ENCODE data around the gene MYOZ2.

MYOZ2 gene

GRCh38 chr4:119104644-119105273 lies 30.9 kb upstream of the MYOZ2 start:
- Histone ChIP-seq H3K79me2 (ENCODE audit: insufficient read depth, low read length) (no peaks in the 10 kb centered on the region), H3K9me2 (replicated peaks; ENCODE audit: insufficient read depth, low read length) (no peaks in the 10 kb centered on the region), H3K4me3 (ENCODE audit: insufficient read depth, low read length, poor library complexity, severe bottlenecking) (no peak overlapping the region), H3K36me3 (ENCODE audit: low read length) (no peaks in the 10 kb centered on the region), H3K9me3 (ENCODE audit: insufficient read depth, low read length) (no peaks in the 10 kb centered on the region), H3F3A (ENCODE audit: insufficient read depth) (no peaks in the 10 kb centered on the region), H4K20me1 (ENCODE audit: low read depth, low read length) (no peaks in the 10 kb centered on the region), H3K9ac (ENCODE audit: low read length) (no peak overlapping the region), H3K27ac (ENCODE audit: low read depth, low read length) (no peak overlapping the region), H3K27me3 (ENCODE audit: low read length) (no peaks in the 10 kb centered on the region), H2AFZ (ENCODE audit: low read depth, low read length, severe bottlenecking) (no peak overlapping the region), H3K4me2 (ENCODE audit: low read depth, low read length, poor library complexity, severe bottlenecking) (no peak overlapping the region)
- no peak for TF ChIP-seq EZH2phosphoT487 (conservative IDR thresholded peaks at IDR 0.05; ENCODE audit: low read length)
- TF ChIP-seq, protein P1, sequence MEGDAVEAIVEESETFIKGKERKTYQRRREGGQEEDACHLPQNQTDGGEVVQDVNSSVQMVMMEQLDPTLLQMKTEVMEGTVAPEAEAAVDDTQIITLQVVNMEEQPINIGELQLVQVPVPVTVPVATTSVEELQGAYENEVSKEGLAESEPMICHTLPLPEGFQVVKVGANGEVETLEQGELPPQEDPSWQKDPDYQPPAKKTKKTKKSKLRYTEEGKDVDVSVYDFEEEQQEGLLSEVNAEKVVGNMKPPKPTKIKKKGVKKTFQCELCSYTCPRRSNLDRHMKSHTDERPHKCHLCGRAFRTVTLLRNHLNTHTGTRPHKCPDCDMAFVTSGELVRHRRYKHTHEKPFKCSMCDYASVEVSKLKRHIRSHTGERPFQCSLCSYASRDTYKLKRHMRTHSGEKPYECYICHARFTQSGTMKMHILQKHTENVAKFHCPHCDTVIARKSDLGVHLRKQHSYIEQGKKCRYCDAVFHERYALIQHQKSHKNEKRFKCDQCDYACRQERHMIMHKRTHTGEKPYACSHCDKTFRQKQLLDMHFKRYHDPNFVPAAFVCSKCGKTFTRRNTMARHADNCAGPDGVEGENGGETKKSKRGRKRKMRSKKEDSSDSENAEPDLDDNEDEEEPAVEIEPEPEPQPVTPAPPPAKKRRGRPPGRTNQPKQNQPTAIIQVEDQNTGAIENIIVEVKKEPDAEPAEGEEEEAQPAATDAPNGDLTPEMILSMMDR (IDR thresholded peaks at IDR 0.05; ENCODE audit: insufficient read depth, low read length, poor library complexity, severe bottlenecking): no peak

- H3K79me2 ChIP-seq (ENCODE audit: insufficient read depth, low read length): no peaks in the 10 kb centered on the region
- H3K9ac ChIP-seq (ENCODE audit: low read length): no peak overlapping the region
- H3K4me3 ChIP-seq (ENCODE audit: insufficient read depth, low read length, poor library complexity, severe bottlenecking): no peak overlapping the region
- no peaks in the 10 kb centered on the region for H3K9me2 ChIP-seq (replicated peaks; ENCODE audit: insufficient read depth, low read length)
- H3K9me3 ChIP-seq (ENCODE audit: insufficient read depth, low read length): no peaks in the 10 kb centered on the region
- no peak overlapping the region for H3K4me2 ChIP-seq (ENCODE audit: low read depth, low read length, poor library complexity, severe bottlenecking)
- H3K27ac ChIP-seq (ENCODE audit: low read depth, low read length): no peak overlapping the region
- H4K20me1 ChIP-seq (ENCODE audit: low read depth, low read length): no peaks in the 10 kb centered on the region
- TF ChIP-seq, protein P1 (IDR thresholded peaks at IDR 0.05; ENCODE audit: insufficient read depth, low read length, poor library complexity, severe bottlenecking): no peak
- no peak for TF ChIP-seq EZH2phosphoT487 (conservative IDR thresholded peaks at IDR 0.05; ENCODE audit: low read length)
- no peak overlapping the region for H2AFZ ChIP-seq (ENCODE audit: low read depth, low read length, severe bottlenecking)
- no peaks in the 10 kb centered on the region for H3F3A ChIP-seq (ENCODE audit: insufficient read depth)
- no peaks in the 10 kb centered on the region for H3K27me3 ChIP-seq (ENCODE audit: low read length)
- no peaks in the 10 kb centered on the region for H3K36me3 ChIP-seq (ENCODE audit: low read length)
These were observed 30.0 kb upstream of the MYOZ2 start for GRCh38 chr4:119105605-119106004.

GRCh38 chr4:119106036-119107000 lies 29.3 kb upstream of the MYOZ2 start:
- Histone ChIP-seq H3F3A (ENCODE audit: insufficient read depth) (no peaks in the 10 kb centered on the region), H3K27ac (ENCODE audit: low read depth, low read length) (no peak overlapping the region), H3K4me2 (ENCODE audit: low read depth, low read length, poor library complexity, severe bottlenecking) (no peak overlapping the region), H4K20me1 (ENCODE audit: low read depth, low read length) (no peaks in the 10 kb centered on the region), H3K9me2 (replicated peaks; ENCODE audit: insufficient read depth, low read length) (no peaks in the 10 kb centered on the region), H3K4me3 (ENCODE audit: insufficient read depth, low read length, poor library complexity, severe bottlenecking) (no peak overlapping the region), H3K27me3 (ENCODE audit: low read length) (no peaks in the 10 kb centered on the region), H3K36me3 (ENCODE audit: low read length) (no peaks in the 10 kb centered on the region), H2AFZ (ENCODE audit: low read depth, low read length, severe bottlenecking) (no peak overlapping the region), H3K79me2 (ENCODE audit: insufficient read depth, low read length) (no peaks in the 10 kb centered on the region), H3K9ac (ENCODE audit: low read length) (no peak overlapping the region), H3K9me3 (ENCODE audit: insufficient read depth, low read length) (no peaks in the 10 kb centered on the region)
- TF ChIP-seq, protein P1 (IDR thresholded peaks at IDR 0.05; ENCODE audit: insufficient read depth, low read length, poor library complexity, severe bottlenecking): no peak
- TF ChIP-seq EZH2phosphoT487 (conservative IDR thresholded peaks at IDR 0.05; ENCODE audit: low read length): no peak

Measured in SU-DHL-6 (cell line).